CD8-positive, alpha-beta memory T cell (primary cell): ENCODE results near the gene SPECC1. TPM values are rescaled to one million over a fixed set of nuclear protein-coding genes. Genes with fewer than 3 reads are reported as not detected.
"Not testable (repeated sequence)": the region's sequence is repeated elsewhere in the genome, so short reads cannot be mapped to it uniquely, and the experiment has no call there.

Experiments
- CTCF ChIA-PET: fragments of 350-600 bp; sonication (Branson Sonifier 250); formaldehyde crosslinking; loops from one replicate; lab custom pipeline; 2021; ENCODE audit warnings: antibody characterized with exemption; lab: Charles Lee
- POLR2A ChIA-PET: fragments of 350-600 bp; sonication (Branson Sonifier 250); formaldehyde crosslinking; loops from one replicate; lab custom pipeline; 2021; ENCODE audit warnings: antibody characterized with exemption; lab: Charles Lee
- DNase-seq, 5 donors: peaks; one replicate each; pipeline versions ENCODE4 v3.0.0 to v3.0.0-alpha.2; 2020 to 2022; ENCODE audit warnings: mixed read lengths in 1 of 5
- H3K27ac ChIP-seq: one replicate; pipeline ENCODE4 v1.7.0; 2013; ENCODE audit warnings: low read depth, mild to moderate bottlenecking, low read length, moderate library complexity
- H3K27me3 ChIP-seq: 2 replicates; pipeline ENCODE4 v1.7.0; 2013; ENCODE audit warnings: low read length, mild to moderate bottlenecking; ENCODE audit not compliant: insufficient read depth, poor library complexity, severe bottlenecking
- H3K36me3 ChIP-seq: 2 replicates; pipeline ENCODE4 v1.7.0; 2013; ENCODE audit warnings: mild to moderate bottlenecking, low read length, moderate library complexity; ENCODE audit not compliant: insufficient read depth
- H3K4me1 ChIP-seq: 2 replicates; pipeline ENCODE4 v1.7.0; 2013; ENCODE audit warnings: mild to moderate bottlenecking, low read length, moderate library complexity; ENCODE audit not compliant: insufficient read depth
- H3K4me3 ChIP-seq: 2 replicates; pipeline ENCODE4 v1.7.0; 2013; ENCODE audit warnings: mild to moderate bottlenecking, low read length
- H3K9me3 ChIP-seq: 2 replicates; pipeline ENCODE4 v1.7.0; 2013; ENCODE audit warnings: mild to moderate bottlenecking, low read length
- H3K27ac Mint-ChIP-seq, 8 donors: one replicate each; pipeline ENCODE4 v1.8.0; 2020 to 2021; ENCODE audit warnings: mixed read lengths in 8 of 8, mild to moderate bottlenecking in 6 of 8, inconsistent platforms in 3 of 8, moderate library complexity in 3 of 8
- H3K27me3 Mint-ChIP-seq, 2 donors: one replicate each; pipeline ENCODE4 v1.8.0; 2020 to 2021; ENCODE audit warnings: mixed read lengths in 2 of 2, mild to moderate bottlenecking in 1 of 2, moderate library complexity in 1 of 2
- H3K36me3 Mint-ChIP-seq, 3 donors: one replicate each; pipeline ENCODE4 v1.8.0; 2020 to 2021; ENCODE audit warnings: mixed read lengths in 3 of 3, inconsistent platforms in 1 of 3, mild to moderate bottlenecking in 1 of 3
- H3K4me1 Mint-ChIP-seq, 3 donors: one replicate each; pipeline ENCODE4 v1.8.0; 2020 to 2021; ENCODE audit warnings: mixed read lengths in 3 of 3, inconsistent platforms in 1 of 3, mild to moderate bottlenecking in 1 of 3
- H3K4me3 Mint-ChIP-seq, 7 donors: one replicate each; pipeline ENCODE4 v1.8.0; 2020 to 2021; ENCODE audit warnings: mixed read lengths in 7 of 7, mild to moderate bottlenecking in 6 of 7, moderate library complexity in 4 of 7, inconsistent platforms in 2 of 7
- H3K9me3 Mint-ChIP-seq, 5 donors: one replicate each; pipeline ENCODE4 v1.8.0; 2020 to 2022; ENCODE audit warnings: mixed read lengths in 5 of 5, mild to moderate bottlenecking in 3 of 5, moderate library complexity in 2 of 5, inconsistent platforms in 1 of 5
- polyA plus RNA-seq: library from polyadenylated mRNA; unstranded; fragments of 300-500 nt; fragmentation: Illumina TruSeq; gene quantifications from one replicate; pipeline ENCODE4 v1.2.3, GENCODE V29; 2021
- total RNA-seq, 2 experiments: library from RNA; stranded (reverse); gene quantifications; one replicate each; pipeline ENCODE4 v1.2.3, GENCODE V29; 2021

Gene SPECC1
- total and polyA plus RNA-seq, 3 experiments from 2014 or later = 12.5 to 15.9 (median 13.4) TPM

DNA sequence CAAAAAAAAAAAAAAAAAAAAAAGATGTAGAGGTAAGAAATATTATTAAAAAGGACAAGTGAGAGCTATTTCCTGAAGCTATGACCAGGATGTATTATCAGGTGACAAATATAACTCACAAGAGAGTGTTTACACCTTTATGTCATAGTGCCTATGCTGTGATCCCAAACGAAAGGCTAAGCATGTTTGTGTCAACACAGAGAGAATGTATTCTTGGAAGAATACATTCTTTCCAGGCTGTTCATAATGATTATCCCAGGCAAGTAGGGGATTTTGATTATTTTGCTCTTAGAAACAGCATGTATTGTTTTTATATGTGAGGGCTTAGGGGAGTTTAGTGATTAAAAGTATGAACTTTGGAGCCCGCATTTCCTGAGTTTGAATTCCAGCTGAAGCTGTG lies 175.0 kb downstream of the SPECC1 start:
- Histone ChIP-seq H3K27me3 (no peaks in the 10 kb centered on the region), H3K4me3 (no peak overlapping the region), H3K9me3 (no peaks in the 10 kb centered on the region), H3K27ac (no peak overlapping the region), H3K4me1 (no peaks in the 10 kb centered on the region), H3K36me3 (no peaks in the 10 kb centered on the region)
- no peaks in the 10 kb centered on the region for H3K4me1 Mint-ChIP-seq
- H3K36me3 Mint-ChIP-seq = no peaks in the 10 kb centered on the region
- POLR2A ChIA-PET = no interaction called here
- no peak overlapping the region for H3K4me3 Mint-ChIP-seq
- DNase-seq = no peak
- H3K9me3 Mint-ChIP-seq = no peaks in the 10 kb centered on the region
- H3K27ac Mint-ChIP-seq = peak overlapping the region in 1 of 8 donors; percentile 28
- CTCF ChIA-PET = no interaction called here
- no peaks in the 10 kb centered on the region for H3K27me3 Mint-ChIP-seq

GRCh38 chr17:20184977-20185619 lies 175.9 kb downstream of the SPECC1 start:
- Mint-ChIP-seq H3K9me3 (no peaks in the 10 kb centered on the region), H3K27me3 (no peaks in the 10 kb centered on the region), H3K4me3 (no peak overlapping the region), H3K4me1 (no peaks in the 10 kb centered on the region), H3K36me3 (no peaks in the 10 kb centered on the region), H3K27ac (peak overlapping the region in 2 of 8 donors; percentile 20 to 23)
- no peaks in the 10 kb centered on the region for H3K36me3 ChIP-seq
- ChIA-PET CTCF (no interaction called here), POLR2A (no interaction called here)
- DNase-seq = no peak
- no peaks in the 10 kb centered on the region for H3K27me3 ChIP-seq
- no peak overlapping the region for H3K4me3 ChIP-seq
- H3K27ac ChIP-seq = no peak overlapping the region
- no peaks in the 10 kb centered on the region for H3K4me1 ChIP-seq
- H3K9me3 ChIP-seq = no peaks in the 10 kb centered on the region

DNA sequence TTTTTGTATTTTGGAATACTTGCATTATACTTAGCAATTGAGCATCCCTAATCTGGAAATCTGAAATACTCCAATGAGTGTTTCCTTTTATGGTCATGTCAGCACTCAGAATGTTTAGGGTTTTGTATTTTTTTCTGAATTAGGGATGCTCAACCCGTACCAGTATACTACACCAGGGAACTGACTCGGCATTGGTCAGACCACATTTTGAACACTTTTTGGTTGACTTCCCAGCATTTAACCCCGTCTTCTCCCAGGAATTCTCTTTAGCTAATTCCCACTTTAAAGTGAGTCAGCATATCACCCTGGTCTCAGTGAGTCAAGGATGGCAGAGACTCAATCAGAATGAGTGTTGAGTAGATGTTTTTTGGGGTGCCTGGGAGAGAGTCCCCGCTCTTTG lies 177.9 kb downstream of the SPECC1 start:
- Mint-ChIP-seq H3K4me3 (no peak overlapping the region), H3K4me1 (no peaks in the 10 kb centered on the region), H3K36me3 (no peaks in the 10 kb centered on the region), H3K27ac (no peak overlapping the region), H3K9me3 (no peaks in the 10 kb centered on the region), H3K27me3 (peaks cover 0 to 1% of the 10 kb centered on the region in 2 donors)
- Histone ChIP-seq H3K36me3 (no peaks in the 10 kb centered on the region), H3K27me3 (no peaks in the 10 kb centered on the region), H3K27ac (no peak overlapping the region), H3K4me1 (no peaks in the 10 kb centered on the region), H3K4me3 (no peak overlapping the region), H3K9me3 (no peaks in the 10 kb centered on the region)
- ChIA-PET POLR2A (no interaction called here), CTCF (interaction anchor here (0.6 kb wide), 1 partner anchor 10 kb away, joined by 3 read pairs; no protein-coding TSS in a partner anchor)
- no peak for DNase-seq

GRCh38 chr17:20189302-20189701 lies 180.1 kb downstream of the SPECC1 start:
- H3K36me3 ChIP-seq = no peaks in the 10 kb centered on the region
- no peaks in the 10 kb centered on the region for H3K9me3 ChIP-seq
- Mint-ChIP-seq H3K9me3 (no peaks in the 10 kb centered on the region), H3K4me1 (no peaks in the 10 kb centered on the region), H3K36me3 (no peaks in the 10 kb centered on the region), H3K27ac (no peak overlapping the region), H3K4me3 (no peak overlapping the region), H3K27me3 (peaks cover 0 to 1% of the 10 kb centered on the region in 2 donors)
- ChIA-PET CTCF (no interaction called here), POLR2A (no interaction called here)
- H3K27me3 ChIP-seq = no peaks in the 10 kb centered on the region
- H3K27ac ChIP-seq = no peak overlapping the region
- no peak overlapping the region for H3K4me3 ChIP-seq
- no peak for DNase-seq
- no peaks in the 10 kb centered on the region for H3K4me1 ChIP-seq

- H3K4me3 Mint-ChIP-seq = no peak overlapping the region
- CTCF ChIA-PET = no interaction called here
- Histone ChIP-seq H3K9me3 (no peaks in the 10 kb centered on the region), H3K4me3 (no peak overlapping the region), H3K27ac (no peak overlapping the region), H3K4me1 (no peaks in the 10 kb centered on the region), H3K36me3 (no peaks in the 10 kb centered on the region), H3K27me3 (no peaks in the 10 kb centered on the region)
- DNase-seq = no peak
- H3K36me3 Mint-ChIP-seq = no peaks in the 10 kb centered on the region
- POLR2A ChIA-PET = no interaction called here
- H3K9me3 Mint-ChIP-seq = no peaks in the 10 kb centered on the region
- H3K27ac Mint-ChIP-seq = peak overlapping the region in 1 of 8 donors; percentile 19
- H3K27me3 Mint-ChIP-seq = peaks cover 0 to 1% of the 10 kb centered on the region in 2 donors
- no peaks in the 10 kb centered on the region for H3K4me1 Mint-ChIP-seq
These were observed 180.8 kb downstream of the SPECC1 start for GRCh38 chr17:20189979-20190378.

GRCh38 chr17:20190605-20191004 lies 181.4 kb downstream of the SPECC1 start:
- Histone ChIP-seq H3K4me3 (no peak overlapping the region), H3K36me3 (no peaks in the 10 kb centered on the region), H3K27ac (no peak overlapping the region), H3K9me3 (no peaks in the 10 kb centered on the region), H3K4me1 (no peaks in the 10 kb centered on the region), H3K27me3 (no peaks in the 10 kb centered on the region)
- peak overlapping the region in 1 of 8 donors; percentile 71 for H3K27ac Mint-ChIP-seq
- no peaks in the 10 kb centered on the region for H3K4me1 Mint-ChIP-seq
- ChIA-PET POLR2A (no interaction called here), CTCF (interaction anchor here (1.4 kb wide), 1 partner anchor 10 kb away, joined by 3 read pairs; no protein-coding TSS in a partner anchor)
- no peak overlapping the region for H3K4me3 Mint-ChIP-seq
- no peaks in the 10 kb centered on the region for H3K9me3 Mint-ChIP-seq
- no peaks in the 10 kb centered on the region for H3K36me3 Mint-ChIP-seq
- no peak for DNase-seq
- peaks cover 0 to 1% of the 10 kb centered on the region in 2 donors for H3K27me3 Mint-ChIP-seq

- Mint-ChIP-seq H3K4me3 (no peak overlapping the region), H3K4me1 (no peaks in the 10 kb centered on the region), H3K36me3 (no peaks in the 10 kb centered on the region), H3K27me3 (peaks cover 0 to 1% of the 10 kb centered on the region in 2 donors), H3K9me3 (no peaks in the 10 kb centered on the region), H3K27ac (no peak overlapping the region)
- H3K36me3 ChIP-seq = no peaks in the 10 kb centered on the region
- no peak overlapping the region for H3K4me3 ChIP-seq
- DNase-seq = no peak
- H3K27me3 ChIP-seq = no peaks in the 10 kb centered on the region
- no peak overlapping the region for H3K27ac ChIP-seq
- ChIA-PET CTCF (interaction anchor here (1.4 kb wide), 1 partner anchor 9 kb away, joined by 3 read pairs; no protein-coding TSS in a partner anchor), POLR2A (no interaction called here)
- H3K4me1 ChIP-seq = no peaks in the 10 kb centered on the region
- no peaks in the 10 kb centered on the region for H3K9me3 ChIP-seq
These were observed 181.9 kb downstream of the SPECC1 start for GRCh38 chr17:20191056-20191455.

DNA sequence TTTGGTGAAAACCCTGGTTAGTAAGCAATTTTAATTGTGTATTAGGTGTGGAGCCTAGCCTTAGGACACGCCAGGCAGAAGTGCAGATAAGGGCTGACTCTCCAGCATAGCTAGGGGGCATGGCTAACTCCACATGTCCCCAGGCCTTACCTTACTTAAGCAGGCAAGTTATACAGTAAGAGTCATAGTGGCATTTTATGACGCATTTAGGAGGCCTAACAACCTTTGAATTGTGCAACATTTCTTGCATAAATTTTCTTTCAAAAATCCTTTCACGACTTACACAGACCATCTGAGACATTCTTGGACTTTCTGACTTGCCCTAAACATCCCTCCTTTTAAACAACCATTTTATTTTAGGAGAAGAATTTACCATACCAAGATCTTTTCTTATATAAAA lies 187.1 kb downstream of the SPECC1 start:
- H3K36me3 ChIP-seq, H3K4me3 Mint-ChIP-seq, H3K4me1 ChIP-seq, CTCF ChIA-PET, H3K9me3 ChIP-seq, H3K4me1 Mint-ChIP-seq, H3K36me3 Mint-ChIP-seq, POLR2A ChIA-PET, H3K27me3 ChIP-seq, H3K9me3 Mint-ChIP-seq, H3K4me3 ChIP-seq, H3K27ac ChIP-seq, H3K27me3 Mint-ChIP-seq, H3K27ac Mint-ChIP-seq, DNase-seq: not testable (repeated sequence)
